Measurements from ENCODE around the gene ECT2L. TPM values are rescaled to one million over a fixed set of nuclear protein-coding genes. Genes with fewer than 3 reads are reported as not detected.

ECT2L gene
- total and polyA plus RNA-seq, 2 of the 13 experiments (the other 11 are each of a cell fraction or from before 2014, with no cell fraction given) = 0.12 TPM; not detected in 1

GRCh38 chr6:138773177-138774091 is 22.5 kb upstream of the ECT2L start, which contains the start of gene CCDC28A (continued):
- TF ChIP-seq ZNF230 (CRISPR knock-in tag; IDR thresholded peaks at IDR 0.05) (no peak), SP2 (CRISPR knock-in tag; IDR thresholded peaks at IDR 0.05) (peak; percentile 85), AGO2 (optimal IDR thresholded peaks at IDR 0.05; ENCODE audit: low read depth, low read length) (no peak), GTF3A (CRISPR knock-in tag; conservative IDR thresholded peaks at IDR 0.05) (peak; percentile 97), CSRNP2 (CRISPR knock-in tag; conservative IDR thresholded peaks at IDR 0.05; ENCODE audit: low read depth) (no peak), ETV5 (CRISPR knock-in tag; IDR thresholded peaks at IDR 0.05; ENCODE audit: borderline replicate concordance) (peak; percentile 71; the same call in 1 of the 2 replicates), MED8 (CRISPR knock-in tag; IDR thresholded peaks at IDR 0.05; ENCODE audit: insufficient replicate concordance) (no peak), CENPX (CRISPR knock-in tag; IDR thresholded peaks at IDR 0.05) (no peak), SMARCE1 (IDR thresholded peaks at IDR 0.05; ENCODE audit: borderline replicate concordance) (no peak), RAD51 (IDR thresholded peaks at IDR 0.05; ENCODE audit: borderline replicate concordance) (no peak), ZNF558 (CRISPR knock-in tag; IDR thresholded peaks at IDR 0.05; ENCODE audit: borderline replicate concordance) (no peak), ZNF33A (CRISPR knock-in tag; IDR thresholded peaks at IDR 0.05; ENCODE audit: borderline replicate concordance) (no peak), SRY (CRISPR knock-in tag; IDR thresholded peaks at IDR 0.05) (peak; percentile 26; the same call in 1 of the 2 replicates), THAP9 (CRISPR knock-in tag; IDR thresholded peaks at IDR 0.05; ENCODE audit: borderline replicate concordance) (peak; percentile 91; the same call in 1 of the 2 replicates), NFKB2 (CRISPR knock-in tag; IDR thresholded peaks at IDR 0.05; ENCODE audit: borderline replicate concordance) (peak; percentile 84; the same call in 1 of the 2 replicates), ZBTB1 (CRISPR knock-in tag; IDR thresholded peaks at IDR 0.05; ENCODE audit: borderline replicate concordance) (no peak), ZNF24 (IDR thresholded peaks at IDR 0.05) (no peak), ZSCAN25 (CRISPR knock-in tag; IDR thresholded peaks at IDR 0.05) (no peak), SMAD3 (CRISPR knock-in tag; IDR thresholded peaks at IDR 0.05) (0 out of 2 replicates have a peak, but pooled peaks have one; percentile 52), NFIB (CRISPR knock-in tag; IDR thresholded peaks at IDR 0.05; ENCODE audit: borderline replicate concordance) (no peak)
